Body of pancreas (tissue), 4 donors: ENCODE data around the gene ACAA1. TPM values are rescaled to one million over a fixed set of nuclear protein-coding genes. Genes with fewer than 3 reads are reported as not detected.

ENCODE experiments used
- ATAC-seq: fragments of 150-250 bp; one replicate; pipeline ENCODE4 v1.9.1; 2016
- DNase-seq, 4 donors: peaks; one replicate each; pipeline ENCODE4 v3.0.0-alpha.2; 2019
- H3K27ac ChIP-seq, 4 donors: fragments of 200-600 bp; sonication (generic); 1 replicate in 3 of 4; 2 replicates in 1 of 4; pipeline versions ENCODE4 v1.5.1 to v1.6.1; 2016 to 2019; ENCODE audit warnings: mild to moderate bottlenecking in 1 of 4, mixed read lengths in 1 of 4, moderate library complexity in 1 of 4
- H3K27me3 ChIP-seq, 2 donors: fragments of 200-600 bp; sonication (generic); one replicate each; pipeline ENCODE4 v1.6.0; 2016; ENCODE audit warnings: mild to moderate bottlenecking in 1 of 2
- H3K36me3 ChIP-seq, 2 donors: fragments of 200-600 bp; sonication (generic); replicated peaks in 1 of 2; 2 replicates each; pipeline ENCODE4 v1.5.1; 2016; ENCODE audit warnings: low read depth in 2 of 2; ENCODE audit not compliant: insufficient read depth in 1 of 2
- H3K4me1 ChIP-seq: fragments of 200-600 bp; sonication (generic); one replicate; pipeline ENCODE4 v1.6.0; 2016
- H3K4me3 ChIP-seq, 2 donors: fragments of 200-600 bp; sonication (generic); 1 replicate in 1 of 2; 2 replicates in 1 of 2; pipeline ENCODE4 v1.5.1; 2016 to 2019
- H3K9me3 ChIP-seq, 3 donors: fragments of 200-600 bp; sonication (generic); 1 replicate in 2 of 3; 2 replicates in 1 of 3; pipeline ENCODE4 v1.5.1; 2016
- CTCF ChIP-seq, 7 experiments: fragments of 450-650 bp in 4 of 7; fragments of 200-600 bp in 3 of 7; sonication (generic) in 3 of 7; IDR thresholded peaks; one replicate each; pipeline ENCODE4 v1.5.1; 2016 to 2019; ENCODE audit warnings: antibody characterized with exemption in 7 of 7
- POLR2A ChIP-seq, 3 donors: fragments of 450-650 bp; IDR thresholded peaks; one replicate each; pipeline ENCODE4 v1.6.1; 2016; ENCODE audit warnings: antibody characterized with exemption in 3 of 3, mild to moderate bottlenecking in 2 of 3
- WGBS, 2 donors: methylation state at CpG; one replicate each; pipeline ENCODE4 v1.1.5; 2017; 5-methylcytosine and 5-hydroxymethylcytosine counted together
- intact Hi-C: fragments of 100-400 bp; cut with DNase I; formaldehyde crosslinking; loops from one replicate; pipeline ENCODE4 v1.15.1; 2023
- total RNA-seq, 2 donors: library from RNA; depleted of rRNA; stranded (reverse); fragments of >200 nt; gene quantifications; one replicate each; pipeline ENCODE4 v1.1.0, GENCODE V29; 2016

ACAA1 gene
- total RNA-seq, 2 donors from 2014 or later = 91.8 to 92.6 TPM

GRCh38 chr3:38129058-38129457 lies 7.9 kb downstream of the ACAA1 start:
- H3K27ac ChIP-seq = no peak overlapping the region
- intact Hi-C loops = no loop called here
- WGBS, 2 donors = 78 to 97% methylated on average over 5 of the region's 5 CpGs
- ATAC-seq (no peak), DNase-seq (peak in 1 of 4 donors; percentile 11)
- H3K4me1 ChIP-seq = peaks cover 43% of the 10 kb centered on the region
- no peaks in the 10 kb centered on the region for H3K27me3 ChIP-seq
- TF ChIP-seq POLR2A (IDR thresholded peaks at IDR 0.05) (no peak), CTCF (IDR thresholded peaks at IDR 0.05) (no peak)
- H3K36me3 ChIP-seq = peaks cover 19 to 45% of the 10 kb centered on the region in 2 donors
- no peaks in the 10 kb centered on the region for H3K9me3 ChIP-seq
- no peak overlapping the region for H3K4me3 ChIP-seq

GRCh38 chr3:38128303-38128655 lies 8.6 kb downstream of the ACAA1 start:
- H3K27ac ChIP-seq = no peak overlapping the region
- H3K4me1 ChIP-seq = peaks cover 36% of the 10 kb centered on the region
- no peaks in the 10 kb centered on the region for H3K9me3 ChIP-seq
- intact Hi-C loops = no loop called here
- H3K36me3 ChIP-seq = peaks cover 19 to 46% of the 10 kb centered on the region in 2 donors
- H3K4me3 ChIP-seq = no peak overlapping the region
- ATAC-seq = no peak
- no peaks in the 10 kb centered on the region for H3K27me3 ChIP-seq
- DNase-seq = no peak
- TF ChIP-seq POLR2A (IDR thresholded peaks at IDR 0.05) (no peak), CTCF (IDR thresholded peaks at IDR 0.05) (no peak)
- 100% methylated on average over 1 of the region's 1 CpG for WGBS, 2 donors

DNA sequence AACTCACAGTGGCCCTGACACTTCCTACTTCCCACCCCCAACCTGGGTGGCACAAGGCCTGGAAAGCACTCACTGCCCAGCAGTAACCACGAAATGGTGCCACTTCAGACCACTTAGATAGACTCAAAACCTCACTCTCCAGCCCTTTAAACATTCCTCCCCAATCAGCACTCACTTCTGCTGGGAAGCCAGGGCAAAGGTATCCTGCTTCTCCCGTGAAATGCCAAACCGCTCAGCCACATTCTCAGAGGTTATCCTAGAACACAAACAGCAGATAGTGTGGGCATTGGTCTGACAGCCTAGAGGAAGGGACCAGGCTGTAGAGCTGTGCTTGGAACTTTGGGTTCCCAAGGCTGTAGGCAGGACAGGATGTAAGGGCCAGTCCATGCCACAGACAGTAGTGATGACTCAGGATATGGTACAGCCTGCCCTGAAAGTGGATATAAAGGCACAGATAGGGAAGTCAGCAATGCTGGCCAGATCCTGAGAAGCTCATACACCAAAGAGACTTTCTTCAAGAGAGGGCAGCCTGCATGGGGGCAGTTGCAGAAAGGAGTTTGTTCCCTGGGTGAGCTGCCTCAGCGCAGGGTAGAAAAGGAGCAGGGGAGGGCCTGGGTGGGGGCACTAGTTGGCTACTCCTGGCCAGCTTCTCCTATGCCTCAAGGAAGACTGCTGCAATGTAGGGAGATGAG lies 9.2 kb downstream of the ACAA1 start:
- Histone ChIP-seq H3K27ac (no peak overlapping the region), H3K4me1 (peaks cover 30% of the 10 kb centered on the region), H3K36me3 (peaks cover 19 to 50% of the 10 kb centered on the region in 2 donors), H3K4me3 (no peak overlapping the region), H3K27me3 (no peaks in the 10 kb centered on the region), H3K9me3 (no peaks in the 10 kb centered on the region)
- DNase-seq (peak in 1 of 4 donors; percentile 8), ATAC-seq (no peak)
- intact Hi-C loops = no loop called here
- WGBS, 2 donors = 89 to 93% methylated on average over 4 of the region's 4 CpGs
- TF ChIP-seq CTCF (IDR thresholded peaks at IDR 0.05) (no peak), POLR2A (IDR thresholded peaks at IDR 0.05) (no peak)

GRCh38 chr3:38126121-38126892 lies 10.6 kb downstream of the ACAA1 start:
- intact Hi-C loops = no loop called here
- Histone ChIP-seq H3K9me3 (no peaks in the 10 kb centered on the region), H3K4me1 (peaks cover 16% of the 10 kb centered on the region), H3K27ac (no peak overlapping the region), H3K36me3 (peaks cover 24 to 58% of the 10 kb centered on the region in 2 donors), H3K4me3 (no peak overlapping the region), H3K27me3 (no peaks in the 10 kb centered on the region)
- no peak for ATAC-seq
- TF ChIP-seq CTCF (IDR thresholded peaks at IDR 0.05) (no peak), POLR2A (IDR thresholded peaks at IDR 0.05) (no peak)
- WGBS, 2 donors = 90 to 100% methylated on average over 2 to 6 of the region's 6 CpGs
- DNase-seq = peak in 1 of 4 donors; percentile 1
